ENCODE data around the gene COL19A1.
"Not testable (repeated sequence)": the region's sequence is repeated elsewhere in the genome, so short reads cannot be mapped to it uniquely, and the experiment has no call there.

COL19A1 gene

DNA sequence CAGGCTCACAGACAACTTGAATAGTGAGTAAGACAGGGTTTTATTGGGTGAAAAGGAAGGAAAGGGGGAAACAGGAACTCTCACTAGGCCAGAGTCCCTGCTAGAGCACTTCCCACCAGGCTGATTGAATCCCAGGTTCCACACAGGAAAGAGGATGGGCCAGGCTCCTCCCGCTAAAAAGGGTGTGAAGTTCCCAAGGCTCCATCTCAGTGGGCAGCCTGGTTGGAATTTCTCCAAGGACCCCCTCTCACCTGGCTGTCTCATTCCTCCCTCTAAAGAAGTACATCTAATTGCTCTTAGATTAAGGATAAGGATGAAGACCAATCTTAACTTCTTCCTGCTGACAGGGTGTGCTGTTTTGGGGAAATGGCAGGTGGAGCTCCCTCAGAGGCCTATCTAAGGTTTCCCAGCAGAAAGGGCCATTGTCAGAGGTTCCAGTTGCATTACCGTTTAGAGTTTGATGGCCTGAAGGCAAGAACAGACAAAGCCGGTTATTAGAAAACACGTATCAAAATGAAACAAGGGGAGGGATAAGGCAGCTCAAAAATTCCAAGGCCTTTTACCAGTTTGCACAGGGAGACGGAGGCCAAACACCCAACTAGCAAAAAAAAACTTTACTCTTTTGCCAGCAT lies 21.5 kb downstream of the COL19A1 start:
- no peak overlapping the region for H3K4me3 Mint-ChIP-seq
- H3K36me3 Mint-ChIP-seq (ENCODE audit: low read depth), result no peaks in the 10 kb centered on the region
- no peaks in the 10 kb centered on the region for H3K4me1 Mint-ChIP-seq
- no peak overlapping the region for H3K27ac Mint-ChIP-seq
- TF ChIP-seq CTCF (IDR thresholded peaks at IDR 0.05; ENCODE audit: unreplicated experiment in 3 of 3), result no peak
- H3K27me3 Mint-ChIP-seq (ENCODE audit: low read depth), result no peaks in the 10 kb centered on the region
- peaks cover 10% of the 10 kb centered on the region for H3K9me3 Mint-ChIP-seq

GRCh38 chr6:69888482-69889233 lies 22.3 kb downstream of the COL19A1 start:
- Mint-ChIP-seq H3K4me1 (peaks cover 4% of the 10 kb centered on the region), H3K36me3 (ENCODE audit: low read depth) (no peaks in the 10 kb centered on the region), H3K27me3 (ENCODE audit: low read depth) (no peaks in the 10 kb centered on the region), H3K9me3 (peaks cover 10% of the 10 kb centered on the region), H3K27ac (no peak overlapping the region), H3K4me3 (no peak overlapping the region)
- TF ChIP-seq CTCF (IDR thresholded peaks at IDR 0.05; ENCODE audit: unreplicated experiment in 3 of 3), result no peak

DNA sequence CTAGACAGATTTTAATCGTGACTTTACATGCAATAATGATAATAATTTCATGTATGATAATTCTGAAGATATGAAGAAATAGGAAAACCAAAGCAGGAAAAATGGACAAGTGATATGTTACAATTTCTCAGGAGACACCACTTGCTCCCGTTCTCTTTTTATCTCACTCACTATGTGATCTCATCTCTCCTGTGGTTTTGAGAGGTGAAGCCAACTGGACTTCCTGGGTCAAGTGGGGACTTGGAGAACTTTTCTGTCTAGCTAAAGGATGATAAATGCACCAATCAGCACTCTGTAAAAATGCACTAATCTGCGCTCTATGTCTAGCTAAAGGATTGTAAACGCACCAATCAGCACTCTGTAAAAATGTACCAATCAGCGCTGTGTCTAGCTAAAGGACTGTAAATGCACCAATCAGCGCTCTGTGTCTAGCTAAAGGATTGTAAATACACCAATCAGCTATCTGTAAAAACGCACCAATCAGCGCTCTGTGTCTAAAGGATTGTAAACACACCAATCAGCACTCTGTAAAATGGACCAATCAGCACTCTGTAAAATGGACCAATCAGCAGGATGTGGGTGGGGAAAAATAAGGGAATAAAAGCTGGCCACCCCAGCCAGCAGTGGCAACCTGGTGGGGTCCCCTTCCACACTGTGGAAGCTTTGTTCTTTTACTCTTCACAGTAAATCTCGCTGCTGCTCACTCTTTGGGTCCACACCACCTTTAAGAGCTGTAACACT lies 23.0 kb downstream of the COL19A1 start:
- H3K4me1 Mint-ChIP-seq, result peaks cover 11% of the 10 kb centered on the region
- not testable (repeated sequence) for H3K27me3 Mint-ChIP-seq (ENCODE audit: low read depth); H3K36me3 Mint-ChIP-seq (ENCODE audit: low read depth); H3K4me3 Mint-ChIP-seq; H3K27ac Mint-ChIP-seq
- H3K9me3 Mint-ChIP-seq, result peaks cover 10% of the 10 kb centered on the region

DNA sequence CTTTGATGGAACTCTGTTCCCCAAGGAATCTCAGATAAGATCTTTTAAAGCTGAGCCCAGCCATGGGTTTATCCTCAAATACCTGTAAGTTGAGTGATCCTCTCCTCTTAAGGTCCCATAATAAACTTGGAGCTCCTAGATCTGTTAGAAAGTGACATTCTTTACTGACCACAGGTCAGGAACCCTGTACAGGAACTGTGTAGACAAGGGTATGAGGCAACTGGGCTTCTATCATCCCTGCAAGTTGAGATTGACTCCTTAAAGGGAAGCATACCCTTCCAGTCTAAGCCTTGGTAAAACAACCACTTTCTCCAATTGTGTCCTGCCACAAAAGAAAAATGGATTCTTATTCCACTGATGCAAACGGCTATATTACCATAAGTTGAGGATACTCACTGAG lies 26.2 kb downstream of the COL19A1 start:
- H3K4me3 Mint-ChIP-seq; H3K27me3 Mint-ChIP-seq (ENCODE audit: low read depth); H3K36me3 Mint-ChIP-seq (ENCODE audit: low read depth); H3K27ac Mint-ChIP-seq: not testable (repeated sequence)
- Mint-ChIP-seq H3K4me1 (peaks cover 17% of the 10 kb centered on the region), H3K9me3 (peaks cover 10% of the 10 kb centered on the region)

DNA sequence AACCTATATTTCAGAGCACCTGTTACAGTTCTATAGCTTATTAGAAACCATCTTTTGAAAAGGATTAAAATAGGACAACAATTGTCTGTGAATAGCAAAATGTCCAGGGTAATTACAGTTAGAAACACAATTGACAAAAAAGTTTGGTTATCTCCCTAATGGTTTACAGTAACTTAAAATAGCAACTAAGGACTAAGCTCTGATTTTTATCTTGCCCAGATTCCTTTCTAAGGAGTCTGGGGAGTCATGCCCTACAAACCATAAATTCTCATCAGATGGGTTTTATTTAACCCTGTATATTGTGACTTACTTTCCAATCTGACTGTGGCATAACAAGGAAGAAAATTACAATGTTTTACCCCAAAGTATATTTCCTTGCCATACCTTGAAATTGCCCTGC lies 26.9 kb downstream of the COL19A1 start:
- H3K9me3 Mint-ChIP-seq; H3K36me3 Mint-ChIP-seq (ENCODE audit: low read depth); H3K27me3 Mint-ChIP-seq (ENCODE audit: low read depth); H3K4me3 Mint-ChIP-seq: not testable (repeated sequence)
- peak overlapping the region in 1 of 3 experiments; percentile 33 for H3K27ac Mint-ChIP-seq
- H3K4me1 Mint-ChIP-seq, result peaks cover 17% of the 10 kb centered on the region

- no peak for TF ChIP-seq CTCF (IDR thresholded peaks at IDR 0.05; ENCODE audit: unreplicated experiment in 3 of 3)
- no peak overlapping the region for H3K4me3 Mint-ChIP-seq
- H3K9me3 Mint-ChIP-seq, result peaks cover 5% of the 10 kb centered on the region
- H3K27me3 Mint-ChIP-seq (ENCODE audit: low read depth), result no peaks in the 10 kb centered on the region
- peak overlapping the region; percentile 41 to 71 (median 67) for H3K27ac Mint-ChIP-seq
- no peaks in the 10 kb centered on the region for H3K36me3 Mint-ChIP-seq (ENCODE audit: low read depth)
- H3K4me1 Mint-ChIP-seq, result peaks cover 17% of the 10 kb centered on the region
Measured at GRCh38 chr6:69894578-69895347, 28.4 kb downstream of the COL19A1 start.

DNA sequence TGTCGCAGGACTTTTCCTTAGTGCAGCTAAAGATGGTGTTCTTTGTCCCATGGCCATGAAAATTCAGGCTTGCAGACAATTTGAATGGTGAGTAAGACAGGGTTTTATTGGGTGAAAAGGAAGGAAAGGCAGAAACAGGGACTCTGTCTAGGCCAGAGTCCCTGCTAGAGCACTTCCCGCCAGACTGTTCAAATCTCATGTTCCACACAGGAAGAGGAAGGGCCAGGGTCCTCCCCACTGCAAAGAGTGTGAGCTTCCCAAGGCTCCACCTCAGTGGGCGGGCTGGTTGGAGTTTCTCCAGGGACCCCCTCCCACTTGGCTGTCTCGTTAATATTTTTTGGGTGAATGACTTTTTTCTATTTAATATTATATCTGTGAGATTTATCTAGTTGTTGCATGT lies 29.0 kb downstream of the COL19A1 start:
- Mint-ChIP-seq H3K4me3 (no peak overlapping the region), H3K27ac (no peak overlapping the region), H3K36me3 (ENCODE audit: low read depth) (no peaks in the 10 kb centered on the region), H3K4me1 (peaks cover 17% of the 10 kb centered on the region), H3K9me3 (no peaks in the 10 kb centered on the region), H3K27me3 (ENCODE audit: low read depth) (no peaks in the 10 kb centered on the region)
- TF ChIP-seq CTCF (IDR thresholded peaks at IDR 0.05; ENCODE audit: unreplicated experiment in 3 of 3), result no peak
